Activated B cell treated with CpG ODN at 0.5 μM for 24 hours (primary cell): Measurements from ENCODE around the gene TRAF3IP3. TPM values are rescaled to one million over a fixed set of nuclear protein-coding genes. Genes with fewer than 3 reads are reported as not detected.

Experiments used
- ATAC-seq: fragments of 200-7000 bp; cut with Tn5 transposase; one replicate; pipeline ENCODE4 v1.10.0; 2021; ENCODE audit warnings: low read depth, mild to moderate bottlenecking, moderate library complexity
- CTCF ChIA-PET: fragments of 350-600 bp; sonication (Branson Sonifier 250); formaldehyde crosslinking; loops from one replicate; lab custom pipeline; 2021; ENCODE audit warnings: antibody characterized with exemption; lab: Charles Lee
- POLR2A ChIA-PET: fragments of 350-600 bp; sonication (Branson Sonifier 250); formaldehyde crosslinking; loops from one replicate; lab custom pipeline; 2021; ENCODE audit warnings: antibody characterized with exemption; lab: Charles Lee
- DNase-seq: peaks from one replicate; pipeline ENCODE4 v3.0.0; 2022
- H3K27ac Mint-ChIP-seq: one replicate; pipeline ENCODE4 v1.8.0; 2020; ENCODE audit warnings: mixed read lengths
- H3K27me3 Mint-ChIP-seq: one replicate; pipeline ENCODE4 v1.8.0; 2021; ENCODE audit warnings: mixed read lengths
- H3K36me3 Mint-ChIP-seq: one replicate; pipeline ENCODE4 v1.8.0; 2021; ENCODE audit warnings: low read depth, mixed read lengths
- H3K4me1 Mint-ChIP-seq: one replicate; pipeline ENCODE4 v1.8.0; 2021; ENCODE audit warnings: mixed read lengths
- H3K4me3 Mint-ChIP-seq: one replicate; pipeline ENCODE4 v1.8.0; 2020; ENCODE audit warnings: mild to moderate bottlenecking, mixed read lengths
- H3K9me3 Mint-ChIP-seq: one replicate; pipeline ENCODE4 v1.8.0; 2020; ENCODE audit warnings: mixed read lengths
- CTCF ChIP-seq: fragments of 200-600 bp; IDR thresholded peaks from one replicate; pipeline ENCODE4 v1.8.0; 2022; ENCODE audit warnings: antibody characterized with exemption, mild to moderate bottlenecking
- intact Hi-C: fragments of 100-400 bp; cut with micrococcal nuclease; formaldehyde crosslinking; loops from one replicate; pipeline ENCODE4 v1.15.1; 2024
- total RNA-seq: library from RNA; stranded (reverse); gene quantifications from 2 replicates; pipeline ENCODE4 v1.2.3, GENCODE V29; 2022

The TRAF3IP3 gene
- total RNA-seq, 1 donor from 2014 or later = 166 TPM

- Mint-ChIP-seq H3K27ac (no peak overlapping the region), H3K36me3 (peaks cover 55% of the 10 kb centered on the region), H3K27me3 (no peaks in the 10 kb centered on the region), H3K4me1 (peaks cover 32% of the 10 kb centered on the region), H3K4me3 (no peak overlapping the region), H3K9me3 (no peaks in the 10 kb centered on the region)
- no peak for TF ChIP-seq CTCF
- ChIA-PET POLR2A (no interaction called here), CTCF (no interaction called here)
- ATAC-seq = no peak
- intact Hi-C loops = no loop called here
- DNase-seq = no peak
Measured at GRCh38 chr1:209830722-209831121, 74.9 kb downstream of the TRAF3IP3 start.

DNA sequence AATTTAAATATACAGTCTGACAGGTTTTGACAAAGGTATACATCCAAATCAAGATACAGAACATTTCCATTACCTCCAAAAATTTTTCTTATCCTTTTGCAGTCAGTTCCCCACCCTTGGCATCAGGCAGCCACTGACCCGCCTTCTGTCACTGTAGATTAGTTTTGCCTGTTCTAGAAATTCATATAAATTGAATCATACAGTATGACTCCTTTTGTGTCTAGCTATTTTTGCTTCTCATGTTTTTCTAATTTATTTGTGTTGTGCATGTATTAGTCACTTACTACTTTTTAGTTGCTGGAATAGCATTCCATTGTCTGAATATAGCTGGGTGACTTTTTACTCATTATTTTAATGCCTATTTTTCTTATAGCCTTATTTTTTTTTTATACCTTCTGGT is 75.8 kb downstream of the TRAF3IP3 start:
- ChIA-PET POLR2A (no interaction called here), CTCF (no interaction called here)
- ATAC-seq (no peak), DNase-seq (no peak)
- H3K36me3 Mint-ChIP-seq = peaks cover 64% of the 10 kb centered on the region
- H3K27ac Mint-ChIP-seq = no peak overlapping the region
- TF ChIP-seq CTCF = no peak
- H3K4me1 Mint-ChIP-seq = peaks cover 32% of the 10 kb centered on the region
- H3K9me3 Mint-ChIP-seq = no peaks in the 10 kb centered on the region
- H3K4me3 Mint-ChIP-seq = no peak overlapping the region
- no peaks in the 10 kb centered on the region for H3K27me3 Mint-ChIP-seq
- intact Hi-C loops = no loop called here

Other genes with a start within 250 kb of the TRAF3IP3 start
- gene CAMK1G, start 172.3 kb upstream of the TRAF3IP3 start, total RNA-seq = not detected in 2 replicates
- gene LAMB3, start 103.6 kb upstream of the TRAF3IP3 start, total RNA-seq = 0.35 TPM in 1 of 2 replicates, not detected in the other
- gene G0S2, start 80.6 kb upstream of the TRAF3IP3 start, total RNA-seq = 2.1 and 2.3 TPM in 2 replicates
- gene HSD11B1, start 51.2 kb upstream of the TRAF3IP3 start, total RNA-seq = not detected in 2 replicates
- gene C1orf74, start 28.5 kb downstream of the TRAF3IP3 start, total RNA-seq = 3.7 TPM in 2 replicates
- gene IRF6, start 50.1 kb downstream of the TRAF3IP3 start, total RNA-seq = 0.42 and 0.81 TPM in 2 replicates
- gene UTP25, start 71.9 kb downstream of the TRAF3IP3 start, total RNA-seq = 13.3 and 15.4 TPM in 2 replicates
- not detected in 2 replicates for gene SYT14, start 182.2 kb downstream of the TRAF3IP3 start, total RNA-seq